ENCODE measurements around the gene ZNF697. TPM values are rescaled to one million over a fixed set of nuclear protein-coding genes. Genes with fewer than 3 reads are reported as not detected.

Gene ZNF697
- total RNA-seq, 4 donors from 2014 or later, result 2.3 to 5.4 (median 3.6) TPM

GRCh38 chr1:119679223-119679622 is 31.2 kb upstream of the ZNF697 start:
- no peak overlapping the region for H3K4me3 ChIP-seq (ENCODE audit: low read depth, poor library complexity, severe bottlenecking)
- 95% methylated on average over 1 of the region's 1 CpG for WGBS, 2 donors
- intact Hi-C loops (cut with DNase I; ENCODE audit: low total_unique reads), result loop anchor here (5.0 kb wide), 1 partner anchor 67 kb away; no protein-coding TSS in a partner anchor
- no peak for DNase-seq (ENCODE audit: low spot score in 2 of 2)
- TF ChIP-seq POLR2A (IDR thresholded peaks at IDR 0.05) (no peak), CTCF (IDR thresholded peaks at IDR 0.05) (no peak)

- intact Hi-C loops (cut with DNase I; ENCODE audit: low total_unique reads), result loop anchor here (5.0 kb wide), 1 partner anchor 64 kb away; no protein-coding TSS in a partner anchor
- TF ChIP-seq POLR2A (IDR thresholded peaks at IDR 0.05) (no peak), CTCF (IDR thresholded peaks at IDR 0.05) (no peak)
- DNase-seq (ENCODE audit: low spot score in 2 of 2), result peak in 1 of 2 donors; percentile 32
- 71 to 85% methylated on average over 8 of the region's 8 CpGs for WGBS, 2 donors
- H3K4me3 ChIP-seq (ENCODE audit: low read depth, poor library complexity, severe bottlenecking), result no peak overlapping the region
These were observed 28.6 kb upstream of the ZNF697 start for GRCh38 chr1:119676571-119677206.

GRCh38 chr1:119675349-119676345 is 27.6 kb upstream of the ZNF697 start:
- TF ChIP-seq POLR2A (IDR thresholded peaks at IDR 0.05) (no peak), CTCF (IDR thresholded peaks at IDR 0.05) (peak in 1 of 3 donors; percentile 59)
- intact Hi-C loops (cut with DNase I; ENCODE audit: low total_unique reads), result loop anchor here (5.0 kb wide), 1 partner anchor 63 kb away; no protein-coding TSS in a partner anchor
- WGBS, 2 donors, result 14 to 18% methylated on average over 16 of the region's 16 CpGs
- peak; percentile 90 to 95 for DNase-seq (ENCODE audit: low spot score in 2 of 2)
- H3K4me3 ChIP-seq (ENCODE audit: low read depth, poor library complexity, severe bottlenecking), result no peak overlapping the region

GRCh38 chr1:119674835-119675289 is 26.8 kb upstream of the ZNF697 start:
- 46 to 50% methylated on average over 6 of the region's 6 CpGs for WGBS, 2 donors
- DNase-seq (ENCODE audit: low spot score in 2 of 2), result peak in 1 of 2 donors; percentile 87

More at GRCh38 chr1:119674835-119675289, 26.8 kb upstream of the ZNF697 start:
- intact Hi-C loops (cut with DNase I; ENCODE audit: low total_unique reads), result loop anchor here (5.0 kb wide), 1 partner anchor 63 kb away; no protein-coding TSS in a partner anchor
- H3K4me3 ChIP-seq (ENCODE audit: low read depth, poor library complexity, severe bottlenecking), result no peak overlapping the region
- TF ChIP-seq CTCF (IDR thresholded peaks at IDR 0.05) (no peak), POLR2A (IDR thresholded peaks at IDR 0.05) (no peak)

All from lower leg skin (tissue), 4 donors.